T-helper 1 cell treated with Interleukin-12 subunit alpha and Interleukin-12 subunit beta and Interleukin-4 antibody, amounts not matched to agents 30 ng/mL and 1 ng/mL, for 36 hours (primary cell): Measurements from ENCODE around the gene LUC7L. TPM values are rescaled to one million over a fixed set of nuclear protein-coding genes. Genes with fewer than 3 reads are reported as not detected.
"Not testable (repeated sequence)": the region's sequence is repeated elsewhere in the genome, so short reads cannot be mapped to it uniquely, and the experiment has no call there.

Experiments
- intact Hi-C: fragments of 100-400 bp; cut with micrococcal nuclease; formaldehyde crosslinking; loops from one replicate; pipeline ENCODE4 v1.15.1; 2024
- total RNA-seq: library from RNA; stranded (reverse); gene quantifications from 2 replicates; pipeline ENCODE4 v1.2.3, GENCODE V29; 2022

Gene LUC7L
- total RNA-seq, 1 donor from 2014 or later, result 69.6 TPM

DNA sequence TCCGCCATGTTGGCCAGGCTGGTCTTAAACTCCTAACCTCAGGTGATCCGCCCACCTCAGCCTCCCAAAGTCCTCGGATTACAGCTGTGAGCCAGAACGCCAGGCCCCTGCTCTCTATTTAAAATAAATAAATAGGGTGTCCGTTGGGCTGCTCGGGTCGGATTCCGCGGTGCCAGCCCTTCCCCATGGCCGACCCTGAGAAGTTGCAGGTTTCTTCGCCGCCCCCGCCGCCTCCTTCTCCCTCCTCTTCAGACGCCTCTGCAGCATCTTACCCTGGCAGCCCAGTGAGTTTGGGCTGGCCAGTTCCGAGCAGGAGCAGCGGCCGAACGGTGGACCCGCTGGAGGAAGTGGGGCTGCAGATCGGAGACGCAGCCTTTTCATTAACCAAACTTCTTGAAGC is 1.7 kb upstream of the LUC7L start:
- intact Hi-C loops, result loop anchor here (10.0 kb wide), 1 partner anchor 354 kb away; no protein-coding TSS in a partner anchor

DNA sequence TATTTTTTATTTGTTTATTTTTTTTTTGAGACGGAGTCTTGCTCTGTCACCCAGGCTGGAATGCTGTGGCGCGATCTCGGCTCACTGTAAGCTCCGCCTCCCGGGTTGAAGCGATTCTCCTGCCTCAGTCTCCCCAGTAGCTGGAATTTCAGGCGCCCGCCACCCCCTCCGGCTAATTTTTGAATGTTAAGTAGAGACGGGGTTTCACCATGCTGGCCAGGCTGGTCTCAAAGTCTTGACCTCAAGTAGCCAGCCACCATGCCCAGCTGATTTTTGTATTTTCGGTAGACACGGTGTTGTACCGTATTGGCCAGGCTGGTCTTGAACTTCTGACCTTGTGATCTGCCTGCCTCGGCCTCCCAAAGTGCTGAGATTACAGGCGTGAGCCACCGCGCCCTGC is 1.1 kb upstream of the LUC7L start:
- intact Hi-C loops, result loop anchor here (10.0 kb wide), 1 partner anchor 354 kb away; no protein-coding TSS in a partner anchor

DNA sequence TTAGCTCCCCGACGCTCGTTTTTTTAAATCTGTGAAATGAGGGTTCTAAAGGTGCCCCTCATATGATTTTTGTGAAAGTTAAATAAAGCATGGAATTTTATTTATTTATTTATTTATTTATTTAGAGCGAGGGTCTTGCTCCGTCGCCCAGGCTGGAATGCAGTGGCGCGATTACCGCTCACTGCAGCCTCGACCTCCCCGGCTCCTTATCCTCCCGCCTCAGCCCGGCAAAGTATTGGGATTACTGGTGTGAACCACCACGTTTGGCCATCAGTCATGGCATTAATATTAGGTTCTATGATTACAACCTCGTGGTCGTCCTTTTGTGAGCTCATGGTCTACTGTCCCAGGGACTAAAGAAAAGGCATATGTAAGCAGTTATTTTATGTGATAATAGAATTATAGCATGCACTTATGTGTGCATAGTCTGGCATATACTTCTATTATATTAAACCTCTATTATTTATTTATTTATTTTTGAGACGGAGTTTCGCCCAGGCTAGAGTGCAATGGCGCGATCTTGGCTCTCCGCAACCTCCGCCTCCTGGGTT is 557 bp upstream of the LUC7L start:
- intact Hi-C loops, result loop anchor here (1.0 to 10.0 kb wide), 4 partner anchors 123 to 355 kb away; partner anchors contain the start of genes MRPL28, POLR3K and SNRNP25

DNA sequence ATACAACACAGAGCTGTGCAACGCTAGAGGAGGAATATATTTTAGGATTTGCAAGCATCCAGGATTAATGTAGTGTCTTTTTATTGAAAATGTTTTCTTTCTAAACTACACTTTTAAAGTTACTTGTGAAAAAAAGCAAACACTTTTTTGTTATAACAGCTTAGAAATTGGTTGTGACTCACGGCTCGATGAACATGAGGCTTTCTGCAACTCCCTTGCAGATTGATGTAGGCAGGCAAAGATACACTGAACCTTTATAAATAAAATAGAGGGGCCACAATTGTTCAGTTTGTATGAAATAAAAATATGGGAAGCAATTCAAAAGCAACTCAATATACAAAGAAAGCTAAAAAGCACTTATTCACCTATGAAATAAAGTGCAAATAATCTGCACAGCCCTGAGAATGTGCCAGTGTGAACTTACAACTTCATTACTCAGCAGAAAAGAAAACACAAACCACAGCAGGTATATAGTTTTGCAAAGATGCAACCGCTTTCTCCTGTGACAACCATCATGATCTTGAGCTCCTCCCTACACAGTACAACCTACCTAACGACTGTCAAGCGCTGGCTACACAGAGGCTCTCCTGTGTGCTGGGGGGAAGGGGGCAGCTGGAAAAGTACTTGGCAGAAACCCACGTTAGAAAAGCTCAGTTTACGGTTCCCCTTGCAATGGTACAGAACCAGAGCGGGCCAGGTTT is 948 bp downstream of the LUC7L start:
- intact Hi-C loops, result no loop called here

DNA sequence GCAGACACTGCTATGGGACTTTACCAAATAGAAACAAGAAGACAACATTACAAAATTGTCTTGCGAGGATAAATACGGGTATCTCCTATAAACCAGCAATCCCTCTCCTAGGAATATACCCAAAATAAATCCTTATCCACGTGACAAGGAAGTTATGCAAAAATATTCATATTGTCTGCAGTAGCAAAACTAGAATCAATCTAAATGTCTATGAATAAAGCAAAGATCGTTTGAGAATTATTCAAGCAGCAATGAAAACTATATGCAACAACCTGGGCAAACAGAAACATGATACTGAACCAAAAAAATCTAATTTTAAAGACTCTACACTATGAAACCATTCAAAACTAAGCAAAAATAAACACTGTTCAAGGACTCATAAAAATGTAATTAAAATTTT is 9.2 kb downstream of the LUC7L start:
- intact Hi-C loops, result no loop called here

DNA sequence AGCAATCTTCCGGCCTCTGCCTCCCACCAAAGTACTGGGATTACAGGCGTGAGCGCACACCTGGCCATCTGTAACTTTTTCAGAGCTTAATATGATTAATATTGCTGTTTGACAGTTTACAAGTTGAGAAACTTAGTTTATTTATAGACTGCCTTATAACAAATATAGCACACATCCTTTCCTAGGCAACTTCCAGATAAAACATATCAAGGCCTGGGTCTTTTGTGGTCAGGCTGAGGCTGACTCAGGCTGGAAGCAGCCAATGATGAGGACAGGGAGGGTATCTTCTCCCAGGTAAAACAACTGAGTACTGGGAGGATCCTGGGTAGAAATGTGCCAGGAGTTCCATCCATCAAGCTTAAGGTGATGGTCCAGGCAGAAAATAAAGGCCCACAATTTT is 16.2 kb downstream of the LUC7L start:
- intact Hi-C loops, result no loop called here

DNA sequence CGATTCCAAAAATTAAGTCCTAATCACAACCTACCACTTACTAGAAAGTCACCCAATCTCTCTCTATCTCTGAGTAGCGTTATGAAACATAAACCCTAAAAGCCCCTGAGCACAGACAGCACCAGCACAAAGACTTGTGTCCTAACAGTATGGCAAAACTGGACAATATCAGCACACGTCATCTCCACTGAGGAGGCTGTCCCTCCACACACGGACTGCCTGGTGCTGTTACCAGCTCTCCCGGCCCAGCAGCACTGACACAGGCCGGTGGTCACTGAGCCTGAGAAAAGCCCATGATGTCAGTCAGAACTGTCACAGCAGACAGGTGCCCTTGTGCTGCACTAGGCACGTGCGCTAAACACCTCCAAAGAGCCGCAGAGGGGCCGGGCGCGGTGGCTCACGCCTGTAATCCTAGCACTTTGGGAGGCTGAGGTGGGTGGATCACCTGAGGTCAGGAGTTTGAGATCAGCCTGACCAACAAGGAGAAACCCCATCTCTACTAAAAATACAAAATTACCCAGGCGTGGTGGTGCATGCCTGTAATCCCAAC is 17.5 kb downstream of the LUC7L start:
- intact Hi-C loops, result not testable (repeated sequence)

DNA sequence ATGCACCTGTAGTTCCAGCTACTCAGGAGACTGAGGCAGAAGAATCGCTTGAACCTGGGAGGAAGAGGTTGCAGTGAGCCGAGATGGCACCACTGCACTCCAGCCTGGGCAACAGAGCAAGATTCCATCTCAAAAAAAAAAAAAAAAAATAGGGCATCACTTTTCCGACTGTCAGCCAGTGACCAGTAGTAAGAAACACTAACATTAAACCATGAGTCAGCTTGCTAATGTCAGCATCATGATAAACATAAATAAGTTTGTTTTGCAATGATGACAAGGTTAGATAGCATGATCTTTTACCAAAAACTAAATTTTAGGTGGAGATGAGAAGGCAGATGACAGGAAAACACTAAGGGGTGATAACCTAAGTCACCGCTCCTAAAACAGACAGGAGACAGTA is 19.9 kb downstream of the LUC7L start:
- intact Hi-C loops, result not testable (repeated sequence)

DNA sequence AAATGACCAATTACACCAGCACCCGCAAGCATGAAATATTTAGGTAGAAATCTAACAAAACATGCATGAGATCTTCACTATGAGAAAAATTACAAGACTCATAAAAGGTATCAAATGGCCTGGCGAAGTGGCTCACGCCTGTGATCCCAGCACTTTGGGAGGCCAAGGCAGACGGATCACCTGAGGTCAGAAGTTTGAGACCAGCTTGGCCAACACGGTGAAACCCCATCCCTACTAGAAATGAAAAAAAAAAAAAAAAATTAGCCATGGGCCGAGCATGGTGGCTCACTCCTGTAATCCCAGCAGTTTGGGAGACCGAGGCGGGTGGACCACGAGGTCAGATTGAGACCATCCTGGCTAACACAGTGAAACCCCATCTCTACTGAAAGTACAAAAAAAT is 25.2 kb downstream of the LUC7L start:
- intact Hi-C loops, result not testable (repeated sequence)

DNA sequence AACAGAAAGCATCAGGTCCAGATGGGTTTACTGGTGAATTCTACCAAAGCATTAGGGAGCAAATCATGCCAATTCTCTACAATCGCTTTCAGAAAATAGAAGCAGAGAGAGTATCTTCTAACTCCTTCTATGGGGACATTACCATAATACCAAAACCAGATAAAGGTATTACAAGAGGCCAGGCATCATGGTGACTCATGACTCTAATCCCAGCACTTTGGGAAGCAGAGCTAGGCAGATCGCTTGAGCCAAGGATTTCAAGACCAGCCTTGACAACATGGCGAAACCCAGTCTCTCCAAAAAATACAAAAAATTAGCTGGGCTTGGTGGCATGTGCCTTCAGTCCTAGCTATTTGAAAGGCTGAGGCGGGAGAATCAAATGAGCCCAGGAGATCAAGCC is 26.0 kb downstream of the LUC7L start:
- intact Hi-C loops, result no loop called here

DNA sequence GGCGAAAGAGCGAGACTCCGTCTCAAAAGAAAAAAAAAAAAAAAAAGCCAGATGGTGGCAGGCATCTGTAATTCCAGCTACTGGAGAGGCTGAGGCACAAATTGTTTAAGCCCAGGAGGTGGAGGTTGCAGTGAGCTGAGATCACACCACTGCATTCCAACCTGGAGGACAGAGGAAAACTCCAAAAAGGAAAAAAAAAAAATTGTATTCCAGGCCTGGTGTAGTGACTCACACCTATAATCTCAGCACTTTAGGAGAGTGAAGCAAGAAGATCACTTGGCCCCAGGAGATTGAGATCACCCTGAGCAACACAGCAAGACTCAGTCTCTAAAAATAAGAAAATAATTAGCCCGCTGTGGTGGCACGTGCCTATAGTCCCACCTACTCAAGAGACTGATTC is 28.9 kb downstream of the LUC7L start:
- intact Hi-C loops, result no loop called here

DNA sequence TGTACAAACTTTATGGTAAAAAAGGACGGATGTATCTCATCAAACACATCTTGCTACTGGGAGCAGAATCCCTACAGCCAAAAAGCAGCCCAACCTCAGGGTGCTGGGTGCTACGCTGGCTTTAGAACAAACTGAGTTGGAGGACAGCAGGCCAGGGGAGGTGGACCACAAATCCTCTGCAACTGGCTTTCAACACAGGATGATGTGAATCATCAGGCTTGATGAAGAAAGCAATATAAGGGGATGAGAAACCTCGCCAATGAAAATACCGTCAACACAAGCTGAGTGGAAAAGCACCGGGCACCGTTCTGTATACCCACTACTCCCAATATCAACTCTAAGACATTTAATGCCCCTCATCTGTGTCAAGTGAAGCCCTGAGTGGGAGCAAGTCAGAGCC is 34.7 kb downstream of the LUC7L start:
- intact Hi-C loops, result no loop called here

DNA sequence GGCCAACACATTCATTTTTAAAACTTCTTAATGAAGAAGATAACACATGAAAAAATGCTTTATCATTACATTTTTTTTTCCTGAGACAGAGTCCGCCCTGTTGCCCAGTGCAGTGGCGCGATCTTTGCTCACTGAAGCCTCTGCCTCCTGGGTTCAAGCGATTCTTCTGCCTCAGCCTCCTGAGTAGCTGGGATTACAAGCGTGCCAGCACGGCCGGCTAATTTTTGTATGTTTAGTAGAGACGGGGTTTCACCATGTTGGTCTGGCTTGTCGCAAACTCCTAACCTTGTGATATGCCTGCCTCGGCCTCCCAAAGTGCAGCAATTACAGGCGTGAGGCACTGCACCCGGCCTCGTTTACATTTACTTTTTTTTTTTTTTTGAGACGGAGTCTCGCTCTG is 35.8 kb downstream of the LUC7L start:
- intact Hi-C loops, result no loop called here

DNA sequence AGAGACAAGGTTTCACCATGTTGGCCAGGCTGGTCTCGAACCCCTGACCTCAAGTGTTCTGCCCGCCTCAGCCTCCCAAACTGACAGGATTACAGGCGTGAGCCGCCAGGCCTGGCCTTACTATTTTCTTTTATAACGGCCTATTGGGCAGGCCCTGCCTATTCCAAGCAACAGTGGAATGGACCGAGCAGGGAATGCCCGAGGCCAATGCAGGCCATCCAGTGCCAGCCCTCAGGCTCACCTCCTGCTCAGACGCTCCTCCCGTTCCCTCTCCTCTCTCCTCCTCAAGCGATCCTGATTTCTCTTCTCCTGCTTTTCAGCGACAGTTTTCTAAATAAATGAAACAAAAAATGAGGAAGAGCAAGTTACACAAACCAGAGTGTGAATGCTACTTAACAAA is 36.6 kb downstream of the LUC7L start:
- intact Hi-C loops, result no loop called here

DNA sequence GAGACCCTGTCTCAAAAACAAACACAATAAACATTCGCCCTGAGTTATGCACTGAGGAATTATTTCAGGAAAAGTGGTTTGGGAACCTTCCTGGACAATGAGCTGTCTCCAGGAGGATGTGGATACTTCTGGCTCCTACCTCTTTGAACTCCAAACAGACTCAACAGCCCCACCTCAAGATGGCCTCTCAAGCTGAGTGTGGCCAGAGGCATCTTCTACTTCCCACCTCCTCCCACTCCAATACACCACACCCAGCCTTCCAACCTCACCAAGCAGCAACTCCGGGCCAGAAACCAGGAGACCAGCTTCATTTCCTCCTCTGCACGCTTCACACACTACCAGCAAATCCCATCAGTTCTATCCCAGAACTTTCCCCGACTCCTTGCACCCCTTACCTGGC is 37.4 kb downstream of the LUC7L start:
- intact Hi-C loops, result no loop called here

DNA sequence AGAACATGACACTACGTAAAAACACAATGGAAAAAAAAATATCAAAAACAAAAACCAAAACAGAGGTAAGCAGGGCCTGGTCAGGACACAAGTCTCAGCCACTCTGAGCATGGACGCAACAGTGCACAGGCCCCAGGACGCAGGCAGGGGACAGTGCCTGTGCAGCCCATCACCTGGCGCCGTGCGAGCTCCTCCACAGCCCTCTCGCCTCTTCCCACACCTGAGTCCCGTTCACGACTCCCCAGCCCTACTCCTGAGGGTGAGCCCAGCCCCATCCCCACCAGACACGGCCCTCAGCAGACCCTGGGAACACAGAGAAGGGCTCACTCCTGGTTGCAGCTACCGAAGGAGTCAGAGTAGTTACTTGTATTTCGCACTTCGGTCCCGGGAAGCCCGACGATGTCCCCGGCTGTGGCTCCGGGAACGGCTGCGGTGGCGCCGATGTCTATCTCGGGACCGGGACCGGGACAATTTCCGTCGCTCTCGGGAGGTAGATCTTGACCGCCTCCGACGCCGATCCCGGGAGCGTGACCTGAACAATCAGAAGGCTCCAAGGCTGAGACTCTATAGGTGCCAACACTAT is 39.6 kb downstream of the LUC7L start:
- intact Hi-C loops, result no loop called here

DNA sequence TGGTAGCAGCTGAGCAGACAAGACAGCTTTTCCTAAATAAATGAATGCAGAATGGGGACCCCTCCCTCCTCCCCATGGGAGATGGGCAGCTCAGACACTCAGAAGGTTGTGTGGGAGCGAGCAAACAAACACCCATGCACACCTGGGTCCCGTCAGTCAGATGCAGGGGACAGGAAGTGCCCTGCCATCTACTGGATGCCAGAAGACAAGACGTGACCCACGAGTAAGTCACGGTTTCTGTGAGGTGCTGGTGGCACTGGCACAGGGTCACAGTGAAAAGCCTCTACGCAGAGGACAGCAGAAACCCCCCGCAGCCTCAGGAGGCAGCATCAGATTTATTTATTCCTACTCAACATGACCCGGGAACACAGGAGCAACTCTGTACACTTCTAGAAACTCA is 40.6 kb downstream of the LUC7L start:
- intact Hi-C loops, result no loop called here

DNA sequence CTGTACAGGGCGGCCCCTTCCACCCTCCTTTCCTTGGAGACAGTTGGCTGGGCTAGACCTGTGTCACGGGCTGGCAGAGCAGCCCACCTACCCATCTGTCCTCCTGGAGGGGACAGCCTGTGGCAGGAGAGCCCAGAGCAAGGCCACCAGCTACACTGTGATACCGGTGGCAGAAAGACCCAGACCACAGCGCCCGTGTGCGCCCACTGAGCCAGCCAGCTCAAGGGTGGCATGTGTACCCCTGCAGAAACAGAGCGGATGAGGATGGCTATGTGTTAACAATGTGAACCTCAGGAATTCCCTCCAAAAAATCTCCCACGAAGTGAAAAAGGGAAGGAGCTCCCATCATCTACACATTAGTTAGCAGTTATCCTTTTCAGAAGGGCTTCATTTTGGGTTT is 41.9 kb downstream of the LUC7L start:
- intact Hi-C loops, result no loop called here

DNA sequence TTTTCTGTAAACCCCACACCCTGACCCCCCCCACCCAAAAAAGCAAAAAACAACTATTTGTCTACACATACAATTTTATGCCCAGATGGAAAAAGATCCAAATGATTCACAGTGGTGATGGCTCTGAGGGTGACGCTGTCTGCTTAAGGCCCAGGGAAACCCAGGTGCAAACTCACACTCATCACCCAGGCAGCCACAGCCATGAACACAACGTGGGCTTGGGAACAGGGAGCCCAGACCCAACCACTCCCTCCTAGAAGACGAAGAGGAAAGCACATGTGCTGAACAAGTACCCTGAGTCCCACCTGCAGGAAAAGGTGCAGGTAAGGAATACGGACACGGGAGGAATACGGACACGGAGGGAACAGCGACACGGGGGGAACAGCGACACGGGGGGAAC is 43.6 kb downstream of the LUC7L start:
- intact Hi-C loops, result no loop called here

DNA sequence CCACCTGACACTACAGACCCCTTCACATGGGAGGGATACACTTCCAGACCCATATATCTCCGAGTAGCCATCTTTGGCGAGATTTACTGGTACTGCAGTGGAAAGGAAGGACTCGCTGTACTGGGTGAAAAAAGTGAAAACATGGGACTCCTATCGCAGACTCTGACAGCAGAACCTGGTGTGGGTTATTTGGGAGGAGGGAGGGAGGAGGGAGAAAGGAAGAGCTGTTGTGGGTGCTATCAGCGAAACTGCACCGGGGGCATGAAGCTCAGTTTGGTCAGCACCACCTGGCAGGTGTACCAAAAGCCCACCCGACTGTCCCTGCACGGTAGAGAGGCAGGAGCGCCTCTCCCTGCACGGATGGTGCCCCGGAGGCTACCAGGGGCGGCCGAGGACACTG is 44.0 kb downstream of the LUC7L start:
- intact Hi-C loops, result no loop called here

DNA sequence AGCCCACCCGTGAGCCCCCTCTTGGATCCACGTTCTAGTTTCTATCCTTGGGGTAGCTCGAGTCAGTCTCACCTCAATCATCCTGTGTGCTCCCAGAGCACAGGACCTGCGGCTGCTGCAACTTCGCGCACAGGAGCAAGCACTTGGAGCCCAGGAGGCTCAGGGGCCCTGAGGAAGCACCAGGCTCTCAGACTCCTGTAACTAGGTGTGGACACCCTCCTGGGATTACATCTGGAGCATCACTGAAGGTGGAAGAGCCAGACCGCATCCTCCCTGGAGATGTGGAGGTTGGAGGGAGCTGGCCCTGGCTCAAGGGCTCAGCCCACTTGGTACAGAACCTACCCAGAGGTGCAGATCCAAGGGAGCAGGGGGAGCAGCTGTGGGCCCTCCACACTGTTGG is 46.2 kb downstream of the LUC7L start:
- intact Hi-C loops, result loop anchor here (5.0 kb wide), 1 partner anchor 46 kb away; the partner anchor contains the start of gene NPRL3

DNA sequence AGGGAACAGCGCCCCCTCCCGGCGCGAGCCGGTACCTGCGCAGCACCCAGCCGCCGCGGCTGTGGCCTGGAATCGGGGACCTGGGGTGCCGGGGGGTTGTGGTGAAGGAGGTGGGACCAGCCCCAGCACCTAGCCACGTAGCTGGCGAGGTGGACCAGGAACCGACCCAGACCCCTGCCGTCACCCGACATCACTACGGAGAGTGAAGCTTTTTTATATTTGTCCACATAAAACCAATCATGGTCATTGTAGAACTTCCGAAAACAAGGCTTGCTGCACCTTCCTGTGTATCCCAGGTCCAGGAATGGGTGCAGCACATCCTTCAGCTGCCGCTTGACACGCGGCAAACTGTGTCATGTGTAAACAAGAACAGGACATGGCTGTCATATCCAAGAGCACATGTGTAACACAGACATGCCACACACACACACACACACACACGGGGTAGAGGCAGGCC is 47.7 kb downstream of the LUC7L start:
- intact Hi-C loops, result loop anchor here (1.0 to 5.0 kb wide), 5 partner anchors 44 to 181 kb away; partner anchors contain the start of gene NPRL3
